A673 (cell line): ENCODE results near the gene RRP8. TPM values are rescaled to one million over a fixed set of nuclear protein-coding genes. Genes with fewer than 3 reads are reported as not detected.

Experiments used
- BruUV-seq: library from RNA; stranded (reverse); fragments of 400-500 nt; replicated peaks from 2 replicates; lab custom pipeline; 2021; lab: Mats Ljungman, UMichigan
- CTCF ChIA-PET: fragments of 300-600 bp; sonication (Branson Sonifier 250); formaldehyde crosslinking; loops from one replicate; lab custom pipeline; 2022; ENCODE audit warnings: antibody characterized with exemption; lab: Charles Lee
- POLR2A ChIA-PET: fragments of 300-600 bp; sonication (Branson Sonifier 250); formaldehyde crosslinking; loops from one replicate; lab custom pipeline; 2022; ENCODE audit warnings: antibody characterized with exemption; ENCODE audit not compliant: low non-redundant PET; lab: Charles Lee
- DNase-seq: peaks from one replicate; pipeline ENCODE4 v3.0.0-alpha.2; 2015; ENCODE audit warnings: low spot score
- H3K27ac ChIP-seq: fragments of 200-600 bp; sonication (generic); 2 replicates; pipeline ENCODE4 v1.5.1; 2016; ENCODE audit warnings: mixed run types, low read depth, mild to moderate bottlenecking, mixed read lengths, antibody characterized with exemption, low read length; ENCODE audit not compliant: poor library complexity, severe bottlenecking
- H3K27me3 ChIP-seq: fragments of 200-600 bp; sonication (generic); replicated peaks from 2 replicates; pipeline ENCODE4 v1.6.1; 2017; ENCODE audit warnings: mixed run types, low read depth, mild to moderate bottlenecking, mixed read lengths, antibody characterized with exemption, low read length; ENCODE audit not compliant: insufficient read depth, poor library complexity
- H3K36me3 ChIP-seq: fragments of 200-600 bp; sonication (generic); 2 replicates; pipeline ENCODE4 v1.6.1; 2016; ENCODE audit warnings: mixed run types, mild to moderate bottlenecking, mixed read lengths, antibody characterized with exemption, low read length; ENCODE audit not compliant: insufficient read depth, poor library complexity, severe bottlenecking
- H3K4me1 ChIP-seq: fragments of 200-600 bp; sonication (generic); 2 replicates; pipeline ENCODE4 v1.6.1; 2017; ENCODE audit warnings: mixed run types, mild to moderate bottlenecking, mixed read lengths, antibody characterized with exemption, low read length; ENCODE audit not compliant: insufficient read depth, poor library complexity, severe bottlenecking
- H3K4me3 ChIP-seq: fragments of 200-600 bp; sonication (generic); 2 replicates; pipeline ENCODE4 v1.5.1; 2016; ENCODE audit warnings: low read depth, mixed run types, mild to moderate bottlenecking, mixed read lengths, low read length; ENCODE audit not compliant: poor library complexity, severe bottlenecking
- H3K9me3 ChIP-seq: fragments of 200-600 bp; sonication (generic); 2 replicates; pipeline ENCODE4 v1.6.1; 2016; ENCODE audit warnings: mixed run types, low read depth, mild to moderate bottlenecking, mixed read lengths, antibody characterized with exemption, low read length; ENCODE audit not compliant: poor library complexity, severe bottlenecking
- EZH2 ChIP-seq: fragments of 200-600 bp; sonication (generic); IDR thresholded peaks from 2 replicates; pipeline ENCODE4 v1.6.1; 2017; ENCODE audit warnings: borderline replicate concordance, low read depth, mild to moderate bottlenecking, mixed read lengths, antibody characterized with exemption, low read length; ENCODE audit not compliant: poor library complexity, severe bottlenecking
- intact Hi-C: fragments of 100-400 bp; cut with micrococcal nuclease; formaldehyde crosslinking; loops from one replicate; pipeline ENCODE4 v1.10.0; 2022; ENCODE audit not compliant: unreplicated experiment
- total RNA-seq: library from RNA; stranded (reverse); gene quantifications from 2 replicates; pipeline ENCODE4 v1.2.3, GENCODE V29; 2021
- TF ChIP-seq, protein P1 (sequence below): fragments of 300-800, 200-600 bp; sonication (generic); conservative IDR thresholded peaks from 2 replicates; pipeline ENCODE4 v1.5.1; 2017; ENCODE audit warnings: low read depth, mild to moderate bottlenecking, antibody characterized with exemption, low read length, moderate library complexity, mixed read lengths

RRP8 gene
- total RNA-seq, 1 experiment from 2014 or later = 21.6 TPM

DNA sequence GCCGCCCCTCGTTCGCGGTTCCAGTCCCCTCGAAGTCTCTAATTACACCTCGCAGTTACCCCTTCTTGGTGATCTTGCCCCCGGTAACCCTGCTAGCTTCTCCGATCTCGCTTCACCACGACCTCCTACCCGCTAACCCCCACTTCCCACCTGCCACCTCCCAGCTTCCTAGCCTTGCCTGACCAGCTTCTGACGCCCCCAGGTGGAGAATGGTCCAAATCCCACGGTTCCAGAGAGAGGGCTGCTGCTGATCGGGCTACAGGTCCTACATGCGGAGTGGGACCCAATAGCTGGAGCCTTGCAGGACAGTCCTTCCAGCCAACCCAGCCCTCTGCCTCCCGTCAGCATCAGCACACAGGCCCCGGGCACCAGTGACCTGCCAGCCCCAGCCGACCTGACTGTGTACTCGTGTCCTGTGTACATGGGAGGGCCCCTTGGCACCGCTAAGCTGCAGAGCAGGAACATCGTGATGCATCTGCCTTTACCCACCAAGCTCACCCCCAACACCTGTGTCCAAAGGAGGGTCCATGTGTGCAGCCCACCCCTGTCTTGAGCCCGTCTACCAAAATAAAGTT, 31.9 kb downstream of the RRP8 start:
- Histone ChIP-seq H3K4me1 (peaks cover 17% of the 10 kb centered on the region), H3K9me3 (no peaks in the 10 kb centered on the region), H3K4me3 (no peak overlapping the region), H3K27ac (no peak overlapping the region), H3K36me3 (no peaks in the 10 kb centered on the region), H3K27me3 (no peaks in the 10 kb centered on the region)
- TF ChIP-seq, protein P1, sequence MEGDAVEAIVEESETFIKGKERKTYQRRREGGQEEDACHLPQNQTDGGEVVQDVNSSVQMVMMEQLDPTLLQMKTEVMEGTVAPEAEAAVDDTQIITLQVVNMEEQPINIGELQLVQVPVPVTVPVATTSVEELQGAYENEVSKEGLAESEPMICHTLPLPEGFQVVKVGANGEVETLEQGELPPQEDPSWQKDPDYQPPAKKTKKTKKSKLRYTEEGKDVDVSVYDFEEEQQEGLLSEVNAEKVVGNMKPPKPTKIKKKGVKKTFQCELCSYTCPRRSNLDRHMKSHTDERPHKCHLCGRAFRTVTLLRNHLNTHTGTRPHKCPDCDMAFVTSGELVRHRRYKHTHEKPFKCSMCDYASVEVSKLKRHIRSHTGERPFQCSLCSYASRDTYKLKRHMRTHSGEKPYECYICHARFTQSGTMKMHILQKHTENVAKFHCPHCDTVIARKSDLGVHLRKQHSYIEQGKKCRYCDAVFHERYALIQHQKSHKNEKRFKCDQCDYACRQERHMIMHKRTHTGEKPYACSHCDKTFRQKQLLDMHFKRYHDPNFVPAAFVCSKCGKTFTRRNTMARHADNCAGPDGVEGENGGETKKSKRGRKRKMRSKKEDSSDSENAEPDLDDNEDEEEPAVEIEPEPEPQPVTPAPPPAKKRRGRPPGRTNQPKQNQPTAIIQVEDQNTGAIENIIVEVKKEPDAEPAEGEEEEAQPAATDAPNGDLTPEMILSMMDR = no peak
- no TSS peak for BruUV-seq
- ChIA-PET POLR2A (no interaction called here), CTCF (no interaction called here)
- intact Hi-C loops = no loop called here
- no peak for DNase-seq

DNA sequence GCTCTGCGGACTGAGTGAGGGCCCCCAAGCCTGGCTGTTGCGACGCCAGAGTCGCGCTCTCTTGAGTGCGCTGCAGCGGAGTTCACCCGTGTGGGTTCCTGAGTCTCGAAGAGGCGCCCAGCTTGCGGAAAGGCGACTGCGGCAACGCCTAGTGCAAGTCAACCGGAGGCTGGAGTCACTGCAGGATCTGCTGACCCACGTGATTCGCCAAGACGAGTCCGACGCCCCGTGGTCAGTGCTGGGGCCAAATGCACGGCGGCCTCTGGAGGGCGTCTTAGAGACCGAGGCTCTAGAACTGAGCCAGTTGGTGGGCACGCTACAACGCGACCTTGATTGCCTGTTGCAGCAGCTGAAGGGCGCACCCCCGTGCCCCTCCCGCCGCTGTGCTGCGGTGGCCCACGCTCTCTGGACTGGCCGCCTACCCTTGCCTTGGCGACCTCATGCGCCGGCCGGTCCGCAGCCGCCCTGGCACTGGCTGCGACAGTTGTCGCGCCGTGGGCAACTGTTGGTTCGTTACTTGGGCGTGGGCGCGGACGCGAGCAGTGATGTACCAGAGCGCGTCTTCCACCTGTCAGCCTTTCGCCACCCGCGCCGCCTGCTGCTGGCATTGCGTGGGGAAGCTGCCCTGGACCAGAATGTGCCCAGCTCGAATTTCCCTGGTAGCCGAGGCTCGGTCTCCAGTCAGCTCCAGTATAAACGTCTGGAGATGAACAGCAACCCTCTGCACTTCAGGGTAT, 32.6 kb downstream of the RRP8 start:
- TF ChIP-seq, protein P1 = no peak
- no peak for TF ChIP-seq EZH2
- CTCF ChIA-PET = no interaction called here
- no peak for DNase-seq
- POLR2A ChIA-PET = no interaction called here
- Histone ChIP-seq H3K4me1 (peaks cover 13% of the 10 kb centered on the region), H3K27me3 (no peaks in the 10 kb centered on the region), H3K4me3 (no peak overlapping the region), H3K36me3 (no peaks in the 10 kb centered on the region), H3K9me3 (no peaks in the 10 kb centered on the region), H3K27ac (no peak overlapping the region)
- no TSS peak for BruUV-seq
- intact Hi-C loops = no loop called here

DNA sequence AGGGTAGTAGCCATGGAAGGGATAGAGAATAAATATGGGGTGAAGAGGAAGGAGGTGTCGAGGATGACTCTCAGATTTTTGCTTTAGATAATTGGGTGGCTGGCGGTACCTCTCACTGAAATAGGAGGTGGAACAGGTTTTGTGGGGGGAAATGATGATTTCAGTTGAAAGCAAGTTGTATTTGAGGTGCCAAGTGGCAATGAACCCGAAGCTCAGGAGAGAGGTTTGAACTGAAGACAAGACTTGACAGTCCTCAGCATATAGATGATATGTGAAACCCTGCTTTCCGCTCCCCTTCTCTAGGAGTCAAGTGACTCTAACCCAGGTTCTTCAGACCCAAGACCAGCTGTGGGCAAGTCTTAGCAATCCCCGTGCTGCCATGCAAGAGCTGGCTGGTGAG, 33.7 kb downstream of the RRP8 start:
- TF ChIP-seq EZH2 = no peak
- TF ChIP-seq, protein P1 = no peak
- no peak overlapping the region for H3K27ac ChIP-seq
- ChIA-PET POLR2A (no interaction called here), CTCF (no interaction called here)
- intact Hi-C loops = no loop called here
- peaks cover 11% of the 10 kb centered on the region for H3K4me1 ChIP-seq
- no peaks in the 10 kb centered on the region for H3K9me3 ChIP-seq
- no peak overlapping the region for H3K4me3 ChIP-seq
- H3K36me3 ChIP-seq = no peaks in the 10 kb centered on the region
- BruUV-seq = no TSS peak
- H3K27me3 ChIP-seq = no peaks in the 10 kb centered on the region
- no peak for DNase-seq
